ENCODE measurements around the gene HRAS.

Gene HRAS

GRCh38 chr11:573146-573759 lies 37.9 kb upstream of the HRAS start:
- DNase-seq (ENCODE audit: low read depth), result no peak
- H3K4me3 ChIP-seq (ENCODE audit: control insufficient read depth, low read depth, low read length), result no peak overlapping the region
- no peak for TF ChIP-seq CTCF (conservative IDR thresholded peaks at IDR 0.05; ENCODE audit: control insufficient read depth, insufficient read depth, low read depth, low read length)

- no peak overlapping the region for H3K4me3 ChIP-seq (ENCODE audit: control insufficient read depth, low read depth, low read length)
- TF ChIP-seq CTCF (conservative IDR thresholded peaks at IDR 0.05; ENCODE audit: control insufficient read depth, insufficient read depth, low read depth, low read length), result no peak
- no peak for DNase-seq (ENCODE audit: low read depth)
Measured at GRCh38 chr11:571802-572185, 36.4 kb upstream of the HRAS start.

- TF ChIP-seq CTCF (conservative IDR thresholded peaks at IDR 0.05; ENCODE audit: control insufficient read depth, insufficient read depth, low read depth, low read length), result no peak
- DNase-seq (ENCODE audit: low read depth), result no peak
- peak overlapping the region; percentile 40 for H3K4me3 ChIP-seq (ENCODE audit: control insufficient read depth, low read depth, low read length)
Measured at GRCh38 chr11:569158-569885, 33.9 kb upstream of the HRAS start.

- TF ChIP-seq CTCF (conservative IDR thresholded peaks at IDR 0.05; ENCODE audit: control insufficient read depth, insufficient read depth, low read depth, low read length), result no peak
- DNase-seq (ENCODE audit: low read depth), result peak; percentile 78
- H3K4me3 ChIP-seq (ENCODE audit: control insufficient read depth, low read depth, low read length), result peak overlapping the region; percentile 40
Measured at GRCh38 chr11:568306-569157, 33.2 kb upstream of the HRAS start.

GRCh38 chr11:567629-568292 lies 32.4 kb upstream of the HRAS start:
- peak overlapping the region; percentile 37 for H3K4me3 ChIP-seq (ENCODE audit: control insufficient read depth, low read depth, low read length)
- no peak for TF ChIP-seq CTCF (conservative IDR thresholded peaks at IDR 0.05; ENCODE audit: control insufficient read depth, insufficient read depth, low read depth, low read length)
- DNase-seq (ENCODE audit: low read depth), result no peak

GRCh38 chr11:567011-567628 lies 31.7 kb upstream of the HRAS start:
- DNase-seq (ENCODE audit: low read depth), result no peak
- no peak overlapping the region for H3K4me3 ChIP-seq (ENCODE audit: control insufficient read depth, low read depth, low read length)
- no peak for TF ChIP-seq CTCF (conservative IDR thresholded peaks at IDR 0.05; ENCODE audit: control insufficient read depth, insufficient read depth, low read depth, low read length)

All from fibroblast of mammary gland (primary cell).